HG03108 (cell line): ENCODE measurements around the gene MAFB.

Experiments used
- ATAC-seq: cut with Tn5 transposase; IDR thresholded peaks from one replicate; pipeline ENCODE4 v1.9.1; 2021; ENCODE audit warnings: moderate library complexity; ENCODE audit not compliant: unreplicated experiment

Gene MAFB

GRCh38 chr20:40635971-40636370, 53.1 kb downstream of the MAFB start:
- ATAC-seq = no peak
